ENCODE data around the gene PADI1.

- TF ChIP-seq, protein P1, sequence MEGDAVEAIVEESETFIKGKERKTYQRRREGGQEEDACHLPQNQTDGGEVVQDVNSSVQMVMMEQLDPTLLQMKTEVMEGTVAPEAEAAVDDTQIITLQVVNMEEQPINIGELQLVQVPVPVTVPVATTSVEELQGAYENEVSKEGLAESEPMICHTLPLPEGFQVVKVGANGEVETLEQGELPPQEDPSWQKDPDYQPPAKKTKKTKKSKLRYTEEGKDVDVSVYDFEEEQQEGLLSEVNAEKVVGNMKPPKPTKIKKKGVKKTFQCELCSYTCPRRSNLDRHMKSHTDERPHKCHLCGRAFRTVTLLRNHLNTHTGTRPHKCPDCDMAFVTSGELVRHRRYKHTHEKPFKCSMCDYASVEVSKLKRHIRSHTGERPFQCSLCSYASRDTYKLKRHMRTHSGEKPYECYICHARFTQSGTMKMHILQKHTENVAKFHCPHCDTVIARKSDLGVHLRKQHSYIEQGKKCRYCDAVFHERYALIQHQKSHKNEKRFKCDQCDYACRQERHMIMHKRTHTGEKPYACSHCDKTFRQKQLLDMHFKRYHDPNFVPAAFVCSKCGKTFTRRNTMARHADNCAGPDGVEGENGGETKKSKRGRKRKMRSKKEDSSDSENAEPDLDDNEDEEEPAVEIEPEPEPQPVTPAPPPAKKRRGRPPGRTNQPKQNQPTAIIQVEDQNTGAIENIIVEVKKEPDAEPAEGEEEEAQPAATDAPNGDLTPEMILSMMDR (IDR thresholded peaks at IDR 0.05; ENCODE audit: poor library complexity), result no peak
- TF ChIP-seq EZH2 (IDR thresholded peaks at IDR 0.05; ENCODE audit: borderline replicate concordance), result no peak
- TF ChIP-seq EZH2phosphoT487 (IDR thresholded peaks at IDR 0.05; ENCODE audit: low read depth, severe bottlenecking, unreplicated experiment), result no peak
Measured at GRCh38 chr1:17280894-17281293, 76.0 kb downstream of the PADI1 start.
